Kidney glomerular epithelial cell (primary cell): ENCODE results near the gene CCDC201.
"Not testable (repeated sequence)": the region's sequence is repeated elsewhere in the genome, so short reads cannot be mapped to it uniquely, and the experiment has no call there.

ENCODE experiments used
- DNase-seq: peaks from one replicate; lab custom pipeline; 2025; lab: John Stamatoyannopoulos, UW

Gene CCDC201

GRCh38 chr7:45817016-45817415 is 55.9 kb downstream of the CCDC201 start:
- not testable (repeated sequence) for DNase-seq

GRCh38 chr7:45814216-45815118 is 58.4 kb downstream of the CCDC201 start:
- DNase-seq, result not testable (repeated sequence)

DNA sequence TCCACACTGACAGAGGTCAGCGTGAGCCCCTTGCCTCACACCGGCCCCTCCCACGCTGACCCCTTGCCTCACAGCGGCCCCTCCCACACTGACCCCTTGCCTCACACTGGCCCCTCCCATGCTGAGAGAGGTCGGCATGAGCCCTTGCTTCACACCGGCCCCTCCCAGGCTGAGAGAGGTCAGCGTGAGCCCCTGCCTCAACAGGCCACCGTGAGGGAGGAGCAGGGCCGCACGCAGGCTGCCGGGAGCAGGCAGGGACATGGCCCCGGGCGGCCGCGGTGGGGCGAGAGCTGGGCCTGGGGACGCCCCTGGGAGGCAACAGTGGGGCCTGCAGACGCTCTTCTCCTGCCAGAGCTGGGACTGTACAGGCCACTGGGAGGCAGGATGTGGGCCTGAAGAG is 59.1 kb downstream of the CCDC201 start:
- not testable (repeated sequence) for DNase-seq

DNA sequence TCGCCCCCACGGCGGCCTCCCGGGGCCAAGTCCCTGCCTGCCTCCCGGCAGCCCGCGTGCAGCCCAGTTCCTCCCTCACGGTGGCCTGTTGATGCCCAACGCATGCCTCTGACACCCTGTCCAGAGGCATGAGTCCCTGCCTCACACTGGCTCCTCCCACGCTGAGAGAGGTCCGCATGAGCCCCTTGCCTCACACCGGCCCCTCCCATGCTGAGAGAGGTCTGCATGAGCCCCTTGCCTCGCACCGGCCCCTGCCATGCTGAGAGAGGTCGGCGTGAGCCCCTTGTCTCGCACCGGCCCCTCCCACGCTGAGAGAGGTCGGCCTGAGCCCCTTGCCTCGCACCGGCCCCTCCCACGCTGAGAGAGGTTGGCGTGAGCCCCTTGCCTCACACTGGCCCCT is 59.9 kb downstream of the CCDC201 start:
- no peak for DNase-seq

DNA sequence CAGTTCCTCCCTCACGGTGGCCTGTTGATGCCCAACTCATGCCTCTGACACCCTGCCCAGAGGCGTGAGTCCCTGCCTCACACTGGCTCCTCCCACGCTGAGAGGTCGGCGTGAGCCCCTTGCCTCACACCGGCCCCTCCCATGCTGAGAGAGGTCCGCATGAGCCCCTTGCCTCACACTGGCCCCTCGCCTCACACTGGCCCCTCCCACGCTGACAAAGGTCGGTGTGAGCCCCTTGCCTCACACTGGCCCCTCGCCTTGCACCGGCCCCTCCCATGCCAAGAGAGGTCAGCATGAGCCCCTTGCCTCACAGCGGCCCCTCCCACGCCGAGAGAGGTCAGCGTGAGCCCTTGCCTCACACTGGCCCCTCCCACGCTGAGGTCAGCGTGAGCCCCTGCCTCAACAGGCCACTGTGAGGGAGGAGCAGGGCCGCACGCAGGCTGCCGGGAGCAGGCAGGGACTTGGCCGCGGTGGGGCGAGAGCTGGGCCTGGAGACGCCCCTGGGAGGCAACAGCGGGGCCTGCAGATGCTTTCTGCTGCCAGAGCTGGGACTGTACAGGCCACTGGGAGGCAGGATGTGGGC is 61.1 kb downstream of the CCDC201 start:
- DNase-seq, result not testable (repeated sequence)

DNA sequence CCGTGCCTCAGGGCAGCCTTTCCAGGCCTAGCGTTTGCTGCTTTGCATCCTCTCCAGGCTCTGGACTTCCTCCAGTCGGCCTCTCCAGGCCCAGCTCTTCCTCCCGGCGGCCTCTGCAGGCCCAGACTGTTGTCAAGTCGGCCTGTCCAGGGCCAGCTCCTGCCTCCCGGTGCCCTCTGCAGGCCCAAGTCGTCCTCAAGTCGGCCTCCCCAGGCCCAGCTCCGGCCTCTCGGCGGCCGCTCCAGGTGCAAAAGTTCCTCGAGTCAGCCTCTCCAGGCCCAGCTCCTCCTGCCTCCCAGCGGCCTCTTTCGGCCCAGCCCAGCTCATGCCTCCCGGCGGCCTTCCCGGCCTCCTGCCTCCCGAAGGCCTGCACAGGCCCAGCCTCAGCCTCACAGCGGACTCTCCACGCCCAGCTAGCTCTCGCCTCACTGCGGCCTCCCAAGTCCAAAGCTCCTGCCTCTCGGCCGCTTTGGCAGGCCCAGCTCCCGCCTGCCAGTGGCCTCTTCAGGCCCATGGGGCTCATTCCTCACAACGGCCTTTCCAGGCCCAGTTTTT is 62.4 kb downstream of the CCDC201 start:
- not testable (repeated sequence) for DNase-seq
